Measurements from ENCODE around the gene CLIC2. TPM values are rescaled to one million over a fixed set of nuclear protein-coding genes. Genes with fewer than 3 reads are reported as not detected.
"Not testable (repeated sequence)": the region's sequence is repeated elsewhere in the genome, so short reads cannot be mapped to it uniquely, and the experiment has no call there.

The CLIC2 gene
- total RNA-seq (2014; rRNA removed; shearing (Covaris generic)): 0.73 TPM in 1 of 2 replicates, not detected in the other

DNA sequence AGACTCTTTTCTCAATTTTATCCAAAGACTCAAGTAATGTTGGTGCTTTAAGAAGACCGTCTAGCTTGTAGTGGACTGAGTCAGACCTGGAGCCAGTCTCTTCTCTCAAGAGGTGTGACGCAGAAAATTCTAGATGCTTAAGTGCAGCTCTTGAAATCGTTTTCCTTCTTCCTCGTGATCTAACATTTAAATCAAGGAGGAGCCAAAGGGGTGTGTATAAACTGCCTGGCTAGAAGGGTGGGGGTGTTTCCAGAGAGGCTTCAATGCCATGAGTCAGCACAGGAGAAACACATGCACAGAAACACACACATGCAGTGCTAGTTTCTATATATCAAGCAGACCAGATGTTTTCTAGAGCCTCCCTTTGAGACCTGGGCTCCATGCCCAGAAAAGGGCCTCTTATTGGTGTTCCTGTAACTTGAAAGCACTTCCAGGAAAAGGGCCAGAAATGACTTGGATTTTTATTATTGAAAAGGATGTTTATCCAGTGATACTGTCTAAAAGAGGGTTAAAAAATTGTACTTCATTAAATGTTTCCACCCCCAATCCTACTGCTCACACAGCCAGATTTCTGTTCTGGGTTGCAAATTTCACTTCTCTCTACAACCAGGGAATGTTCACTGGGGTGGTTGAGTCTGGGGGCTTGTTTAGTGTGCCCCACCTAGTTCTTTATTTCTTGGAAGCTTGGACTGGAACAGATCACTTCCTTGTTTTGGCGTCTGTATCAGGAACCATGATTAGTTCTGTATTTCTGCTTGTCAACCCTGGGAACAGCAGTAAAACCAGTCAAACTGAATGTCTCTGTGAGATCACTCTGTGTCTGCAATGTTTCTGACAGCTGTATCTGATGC lies at the start of gene CLIC2:
TSS of gene CLIC2 (minus strand) at position 129 of the 851 bp plus-strand sequence. CDS start 187 bp downstream, outside the sequence.
- DNase-seq (ENCODE audit: low spot score): peak; percentile 43

DNA sequence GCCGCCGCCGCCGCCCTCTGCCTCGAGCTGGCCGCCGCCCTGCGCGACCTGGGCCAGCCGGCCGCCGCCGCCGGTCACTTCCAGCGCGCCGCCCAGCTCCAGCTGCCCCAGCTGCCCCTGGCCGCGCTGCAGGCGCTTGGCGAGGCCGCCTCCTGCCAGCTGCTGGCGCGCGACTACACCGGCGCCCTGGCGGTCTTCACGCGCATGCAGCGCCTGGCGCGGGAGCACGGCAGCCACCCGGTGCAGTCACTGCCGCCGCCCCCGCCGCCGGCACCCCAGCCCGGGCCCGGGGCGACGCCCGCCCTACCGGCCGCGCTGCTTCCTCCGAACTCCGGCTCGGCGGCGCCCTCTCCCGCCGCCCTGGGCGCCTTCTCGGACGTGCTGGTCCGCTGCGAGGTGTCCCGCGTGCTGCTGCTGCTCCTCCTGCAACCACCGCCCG lies 48.1 kb upstream of the CLIC2 start:
- not testable (repeated sequence) for DNase-seq (ENCODE audit: low spot score)

DNA sequence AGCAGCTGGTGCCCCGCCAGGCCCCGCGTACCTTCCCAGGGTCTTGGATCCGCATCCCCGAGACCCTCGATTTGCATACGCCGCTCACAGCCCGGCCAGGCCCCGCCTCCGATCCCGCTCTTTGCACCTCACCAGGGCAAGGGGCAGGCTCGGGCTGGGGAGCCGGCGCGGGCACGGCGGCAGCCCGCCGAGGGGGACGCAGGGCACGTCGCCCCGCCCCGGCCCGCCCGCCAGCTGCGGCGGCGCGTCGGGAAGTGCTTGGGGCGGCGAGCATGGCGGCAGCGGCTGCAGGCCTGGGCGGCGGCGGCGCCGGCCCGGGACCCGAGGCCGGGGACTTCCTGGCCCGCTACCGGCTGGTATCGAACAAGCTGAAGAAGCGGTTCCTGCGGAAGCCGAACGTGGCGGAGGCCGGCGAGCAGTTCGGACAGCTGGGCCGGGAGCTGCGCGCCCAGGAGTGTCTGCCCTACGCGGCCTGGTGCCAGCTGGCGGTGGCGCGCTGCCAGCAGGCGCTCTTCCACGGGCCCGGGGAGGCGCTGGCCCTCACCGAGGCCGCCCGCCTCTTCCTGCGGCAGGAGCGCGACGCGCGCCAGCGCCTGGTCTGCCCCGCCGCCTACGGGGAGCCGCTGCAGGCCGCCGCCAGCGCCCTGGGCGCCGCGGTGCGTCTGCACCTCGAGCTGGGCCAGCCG lies 47.6 kb upstream of the CLIC2 start, which contains the start of gene F8A2:
TSS of gene F8A2 (plus strand) at position 253 of the 686 bp plus-strand sequence. CDS start at position 273, 20 bp downstream.
- not testable (repeated sequence) for DNase-seq (ENCODE audit: low spot score)

DNA sequence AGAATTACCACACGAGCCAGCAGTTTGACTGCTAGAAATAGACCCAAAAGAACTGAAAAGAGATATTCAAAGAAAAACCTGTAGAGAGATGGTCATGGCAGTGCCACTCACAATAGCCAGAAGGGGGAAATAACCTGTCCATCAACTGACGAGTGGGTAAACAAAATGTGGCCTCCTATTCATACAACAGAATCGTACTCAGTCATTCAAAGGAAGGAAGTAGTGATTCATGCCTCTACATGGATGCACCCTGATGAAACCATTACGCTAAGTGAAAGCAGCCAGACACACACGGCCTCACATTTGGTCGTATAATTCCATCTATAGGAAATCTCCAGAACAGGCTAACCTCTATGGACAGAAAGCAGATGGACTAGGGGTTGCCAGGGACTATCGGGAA lies 45.4 kb upstream of the CLIC2 start:
- not testable (repeated sequence) for DNase-seq (ENCODE audit: low spot score)

DNA sequence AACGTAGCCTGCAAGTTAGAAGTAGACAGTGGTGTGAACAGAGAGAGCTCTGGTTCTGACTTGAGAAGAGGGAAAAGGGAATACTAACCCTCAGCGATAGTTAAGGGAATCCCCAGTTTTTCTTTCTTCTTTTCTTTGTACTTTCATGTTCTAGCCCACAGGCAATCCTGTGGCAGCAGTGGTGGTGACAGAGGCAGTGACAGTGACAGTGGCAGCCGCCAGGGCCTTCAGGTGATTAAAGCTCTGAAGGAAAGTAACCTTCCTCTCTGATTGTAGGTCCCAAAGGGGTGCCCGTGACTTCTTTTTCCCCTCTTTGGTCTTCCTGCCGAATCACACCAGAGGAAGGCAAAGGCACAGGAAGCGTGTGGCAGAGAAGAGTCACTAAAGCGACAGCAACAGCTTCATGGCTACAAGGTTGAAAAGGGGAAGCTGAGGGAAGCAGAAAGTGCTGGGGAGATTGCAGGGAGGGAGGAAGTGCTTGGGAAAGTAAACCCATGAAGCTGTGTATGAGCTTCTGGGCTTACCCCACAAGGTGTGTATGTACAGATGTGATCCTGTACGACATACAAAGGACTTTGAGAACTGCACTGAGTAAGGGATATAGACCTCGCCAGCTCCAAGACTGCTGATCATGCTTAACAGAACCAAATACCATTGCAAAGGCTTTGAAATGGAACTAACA lies 39.5 kb upstream of the CLIC2 start:
- DNase-seq (ENCODE audit: low spot score): not testable (repeated sequence)

DNA sequence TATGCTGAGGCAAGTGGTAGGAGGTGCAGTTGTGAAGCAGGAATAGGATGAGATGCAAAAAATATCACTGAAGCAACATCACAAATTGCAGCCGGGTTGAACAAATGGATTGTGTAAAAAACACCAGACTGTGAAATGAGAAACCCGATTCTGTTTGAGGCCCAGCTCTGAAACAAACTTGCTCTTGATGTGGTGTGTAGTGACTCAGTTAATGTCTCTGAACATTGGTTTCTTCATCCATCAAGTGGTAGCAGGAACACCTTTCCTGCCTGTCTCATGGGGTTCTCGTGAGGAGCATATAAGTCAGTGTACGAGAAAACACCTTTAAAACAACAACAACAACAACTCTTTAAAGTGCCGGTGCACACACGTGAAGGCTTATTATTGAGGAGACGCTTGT lies 29.3 kb upstream of the CLIC2 start:
- DNase-seq (ENCODE audit: low spot score): not testable (repeated sequence)

DNA sequence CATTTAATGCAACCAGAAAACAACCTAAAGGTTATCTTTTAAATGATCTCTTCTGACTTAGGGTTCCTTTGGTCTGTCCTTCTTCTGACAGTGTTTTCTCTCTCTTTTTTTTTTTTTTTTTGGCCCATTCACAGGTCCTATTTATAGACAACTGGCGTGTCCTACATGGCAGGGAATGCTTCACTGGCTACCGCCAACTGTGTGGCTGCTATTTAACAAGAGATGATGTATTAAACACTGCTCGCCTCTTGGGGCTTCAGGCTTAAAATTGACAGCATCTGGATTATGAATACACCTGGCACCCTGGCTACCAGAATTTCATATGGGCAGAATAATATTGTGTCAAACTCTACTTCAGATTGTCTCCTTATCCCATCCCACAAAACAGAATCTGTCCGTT lies 15.0 kb upstream of the CLIC2 start:
- DNase-seq (ENCODE audit: low spot score): not testable (repeated sequence)

DNA sequence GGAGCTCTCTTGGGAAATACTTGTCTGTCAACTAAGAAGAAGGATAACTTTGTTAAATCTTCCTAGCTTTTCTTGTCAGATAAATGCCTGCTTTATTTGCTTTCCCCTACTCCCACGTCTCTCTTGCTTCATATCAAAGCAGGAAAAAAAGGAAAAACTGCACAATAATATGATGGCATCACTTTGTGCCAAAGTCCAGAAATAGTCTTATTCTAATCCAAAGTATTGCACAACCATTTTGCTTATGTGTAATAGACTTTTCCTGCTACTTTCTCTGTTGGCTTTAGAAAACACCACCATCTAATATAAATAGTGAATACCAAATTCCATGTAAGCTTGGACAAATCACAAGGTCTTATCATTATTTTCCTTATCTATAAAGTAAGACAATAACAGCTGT lies 11.3 kb upstream of the CLIC2 start:
- not testable (repeated sequence) for DNase-seq (ENCODE audit: low spot score)

DNA sequence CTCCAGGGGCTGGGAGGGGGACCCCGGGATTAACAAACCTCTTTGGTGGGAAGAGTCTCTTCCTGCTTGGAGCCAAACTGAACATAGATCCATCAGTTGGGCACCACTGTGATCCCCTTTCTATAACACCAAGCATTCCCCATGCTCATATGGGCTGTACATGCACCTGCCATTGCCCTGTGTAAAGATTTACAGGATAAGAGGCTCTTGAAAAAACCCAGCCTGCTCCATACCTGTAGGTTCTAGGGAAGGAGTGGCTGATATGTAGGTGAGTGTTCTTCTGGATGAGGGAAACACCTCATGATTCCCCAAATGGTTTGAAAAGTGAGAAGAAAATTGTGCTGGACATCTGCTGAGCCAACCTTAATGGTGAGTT lies 911 bp upstream of the CLIC2 start:
- not testable (repeated sequence) for DNase-seq (ENCODE audit: low spot score)

DNA sequence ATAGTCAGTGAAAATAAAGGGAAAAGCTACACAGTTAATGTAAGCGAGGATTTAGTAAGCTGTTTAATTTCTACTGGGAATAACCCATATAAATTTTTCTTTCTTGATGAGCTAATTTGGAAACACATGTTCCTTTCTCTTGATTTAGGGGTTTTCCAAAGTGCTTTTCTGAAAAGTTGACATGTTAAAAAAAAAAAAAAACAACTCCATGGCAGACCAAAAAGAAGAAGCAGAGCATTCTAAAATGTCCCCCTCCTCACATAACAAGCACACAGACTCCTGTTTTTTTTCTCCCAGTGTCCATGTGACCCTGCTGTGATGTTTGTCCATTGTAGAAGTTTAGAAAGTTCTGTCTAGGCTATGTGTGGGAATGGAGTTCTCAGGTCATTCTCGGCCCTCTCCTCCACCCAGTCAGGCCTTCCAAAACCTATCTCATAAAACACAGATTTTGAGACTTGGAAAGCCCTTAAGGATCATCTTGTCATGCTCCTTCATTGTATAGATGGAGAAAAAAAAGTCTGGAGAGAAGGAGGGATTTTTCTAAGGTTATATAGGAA lies 792 bp downstream of the CLIC2 start:
- DNase-seq (ENCODE audit: low spot score): no peak

DNA sequence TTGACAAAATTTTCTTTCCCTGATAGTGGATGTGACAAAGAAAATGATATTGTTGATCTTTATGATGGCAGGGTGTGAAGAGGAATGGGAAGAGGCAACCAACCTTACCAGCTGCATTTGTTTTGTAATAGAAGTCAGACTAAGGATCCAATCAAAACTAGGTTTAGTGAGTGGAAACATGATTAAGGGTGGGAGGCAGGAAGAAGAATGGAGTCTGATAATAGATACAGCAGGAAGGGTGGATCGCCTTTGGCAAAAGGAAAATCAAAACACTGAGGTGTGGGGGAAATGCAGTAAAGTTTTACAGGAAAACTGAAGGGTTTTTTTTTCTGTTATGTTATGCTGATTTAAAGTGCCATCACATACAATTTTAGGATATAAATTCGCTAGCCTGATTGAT lies 3.4 kb downstream of the CLIC2 start:
- no peak for DNase-seq (ENCODE audit: low spot score)

DNA sequence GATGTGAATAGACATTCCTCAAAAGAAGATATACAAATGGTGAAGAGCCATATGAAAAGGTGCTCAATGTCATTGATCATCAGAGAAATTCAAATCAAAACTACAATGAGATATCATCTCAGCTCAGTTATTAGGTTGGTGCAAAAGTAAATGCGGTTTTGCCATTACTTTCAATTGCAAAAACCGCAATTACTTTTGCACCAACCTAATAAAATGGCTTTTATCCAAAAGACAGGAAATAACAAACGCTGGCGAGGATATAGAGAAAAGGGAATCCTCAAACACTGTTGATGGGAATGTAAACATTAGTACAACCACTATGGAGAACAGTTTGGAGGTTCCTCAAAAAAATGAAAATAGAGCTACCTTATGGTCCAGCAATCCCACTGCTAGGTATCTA lies 5.1 kb downstream of the CLIC2 start:
- no peak for DNase-seq (ENCODE audit: low spot score)

DNA sequence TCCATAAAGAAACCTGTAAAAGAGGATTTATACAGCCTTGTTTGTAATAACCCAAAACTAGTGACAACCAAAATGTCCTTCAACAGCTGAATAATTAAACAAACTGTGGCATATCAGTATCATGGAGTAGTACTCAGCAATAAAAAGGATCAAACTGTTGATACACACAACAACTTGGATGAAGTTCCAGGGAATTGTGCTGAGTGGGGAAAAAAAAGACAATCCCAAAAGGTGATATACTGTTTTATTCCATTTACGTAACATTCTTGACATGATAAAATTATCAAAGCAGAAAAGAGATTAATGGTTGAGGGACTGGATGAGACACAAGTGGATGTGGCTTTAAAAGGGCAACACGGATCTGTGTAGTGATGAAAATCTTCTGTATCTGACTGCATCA lies 7.8 kb downstream of the CLIC2 start:
- DNase-seq (ENCODE audit: low spot score): no peak

DNA sequence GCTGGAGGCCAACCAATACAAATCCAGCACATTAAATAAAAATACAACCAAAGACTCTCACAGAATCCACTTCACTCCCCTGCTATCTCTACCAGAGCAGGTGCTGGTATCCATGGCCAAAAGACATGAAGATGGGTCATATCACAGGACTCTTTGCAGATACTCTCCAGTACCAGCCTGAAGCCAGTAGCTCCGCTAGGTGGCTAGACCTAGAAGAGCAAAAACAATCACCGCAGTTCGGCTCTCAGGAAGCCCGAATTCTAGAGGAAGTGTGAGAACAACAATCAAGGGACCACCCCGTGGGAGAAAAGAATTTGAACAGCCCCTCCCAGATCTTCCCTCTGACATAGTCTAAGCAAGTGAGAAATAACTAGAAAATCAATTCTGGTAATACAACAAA lies 20.2 kb downstream of the CLIC2 start:
- no peak for DNase-seq (ENCODE audit: low spot score)

DNA sequence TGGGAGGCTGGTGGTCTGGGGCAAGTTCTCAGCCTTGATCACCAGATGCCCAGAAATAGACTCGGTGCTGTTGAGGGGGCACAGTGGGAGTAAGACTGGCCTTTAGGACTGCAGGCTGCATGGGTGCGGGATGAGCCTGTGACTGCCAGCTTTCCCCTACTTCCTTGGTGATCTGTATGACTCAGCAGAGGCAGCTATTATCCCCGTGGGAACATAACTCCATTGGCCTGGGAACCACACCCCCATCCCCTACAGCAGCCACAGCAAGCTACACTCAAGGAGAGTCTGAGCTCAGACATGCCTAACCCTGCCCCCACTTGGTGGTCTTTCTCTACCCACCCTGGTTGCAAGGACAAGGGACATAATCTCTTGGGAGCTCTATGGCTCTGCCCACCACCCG lies 20.6 kb downstream of the CLIC2 start:
- peak; percentile 20 for DNase-seq (ENCODE audit: low spot score)

DNA sequence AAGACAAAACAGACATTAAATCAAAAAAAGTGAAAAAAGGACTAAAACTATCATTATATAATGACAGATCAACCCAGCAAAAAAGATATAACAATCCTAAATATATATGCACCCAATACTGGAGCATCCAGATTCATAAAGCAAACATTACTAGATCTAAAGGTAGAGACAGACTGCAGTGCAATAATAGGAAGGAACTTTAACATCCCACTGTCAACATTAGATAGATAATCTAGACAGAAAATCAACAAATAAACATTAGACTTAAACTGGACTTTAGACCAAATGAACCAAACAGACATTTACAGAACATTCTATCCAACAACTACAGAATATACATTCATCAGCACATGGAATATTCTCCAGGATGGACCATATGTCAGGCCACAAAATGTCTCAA lies 40.6 kb downstream of the CLIC2 start:
- DNase-seq (ENCODE audit: low spot score): no peak

DNA sequence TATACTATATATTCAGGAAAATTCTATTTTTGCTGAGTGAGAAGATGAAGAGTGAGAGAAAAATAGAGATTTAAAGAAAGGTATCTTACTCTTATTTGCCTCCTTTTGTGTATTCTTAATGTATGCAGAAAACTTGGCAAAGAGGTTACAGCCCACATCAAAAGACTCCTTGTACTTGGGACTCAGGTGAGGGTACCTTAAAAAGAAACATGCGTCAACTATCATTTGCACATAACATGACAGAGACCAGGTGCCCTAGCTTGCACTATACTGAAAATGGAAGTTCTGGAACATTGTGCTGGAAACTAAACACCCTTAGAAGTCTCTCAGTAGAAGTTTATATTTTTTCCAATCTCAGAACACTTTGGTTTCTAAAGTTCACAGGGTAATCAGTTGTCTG lies 54.5 kb downstream of the CLIC2 start:
- DNase-seq (ENCODE audit: low spot score): no peak

DNA sequence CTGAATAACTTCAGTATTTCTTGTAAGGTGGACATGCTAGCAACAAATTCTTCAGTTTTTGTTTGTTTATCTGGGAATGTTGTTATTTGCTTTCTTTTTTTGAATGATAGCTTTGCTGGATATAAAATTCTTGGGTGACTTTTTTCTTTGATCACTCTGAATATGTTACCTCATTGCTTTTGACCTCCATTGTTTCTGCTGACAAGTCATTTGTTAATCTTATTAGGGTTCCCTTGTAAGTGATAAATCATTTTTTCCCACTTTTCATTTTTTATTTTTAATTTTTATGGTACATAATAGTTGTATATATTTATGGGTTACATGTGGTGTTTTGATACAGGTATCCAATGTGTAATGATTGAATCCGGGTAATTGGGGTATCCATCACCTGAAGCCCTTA lies 63.4 kb downstream of the CLIC2 start:
- DNase-seq (ENCODE audit: low spot score): no peak

DNA sequence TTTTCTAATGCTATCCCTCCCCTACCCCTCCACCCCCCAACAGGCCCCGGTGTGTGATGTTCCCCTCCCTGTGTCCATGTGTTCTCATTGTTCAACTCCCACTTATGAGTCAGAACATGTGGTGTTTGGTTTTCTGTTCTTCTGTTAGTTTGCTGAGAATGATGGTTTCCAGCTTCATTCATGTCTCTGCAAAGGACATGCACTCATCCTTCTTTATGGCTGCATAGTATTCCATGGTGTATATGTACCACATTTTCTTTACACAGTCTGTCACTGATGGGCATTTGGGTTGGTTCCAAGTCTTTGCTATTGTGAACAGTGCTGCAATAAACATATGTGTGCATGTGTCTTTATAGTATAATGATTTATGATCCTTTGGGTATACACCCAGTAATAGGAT lies 66.4 kb downstream of the CLIC2 start:
- DNase-seq (ENCODE audit: low spot score): not testable (repeated sequence)

DNA sequence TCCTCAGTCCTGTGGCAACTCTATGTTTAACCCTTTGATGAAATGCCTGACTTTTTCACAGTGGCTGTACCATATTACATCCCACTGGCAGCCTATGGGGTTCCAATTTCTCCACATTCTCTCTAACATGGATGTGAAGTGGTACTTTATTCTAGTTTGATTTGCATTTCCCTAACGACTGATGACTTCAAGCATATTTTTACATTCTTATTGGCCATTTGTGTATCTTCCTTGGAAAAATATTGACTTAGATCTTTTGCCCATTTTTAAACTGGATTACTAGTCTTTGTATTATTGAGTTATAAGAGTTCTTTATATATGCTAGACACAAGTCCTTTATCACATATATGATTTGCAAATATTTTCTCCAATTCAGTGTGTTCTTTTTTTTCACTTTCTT lies 68.0 kb downstream of the CLIC2 start:
- DNase-seq (ENCODE audit: low spot score): no peak

DNA sequence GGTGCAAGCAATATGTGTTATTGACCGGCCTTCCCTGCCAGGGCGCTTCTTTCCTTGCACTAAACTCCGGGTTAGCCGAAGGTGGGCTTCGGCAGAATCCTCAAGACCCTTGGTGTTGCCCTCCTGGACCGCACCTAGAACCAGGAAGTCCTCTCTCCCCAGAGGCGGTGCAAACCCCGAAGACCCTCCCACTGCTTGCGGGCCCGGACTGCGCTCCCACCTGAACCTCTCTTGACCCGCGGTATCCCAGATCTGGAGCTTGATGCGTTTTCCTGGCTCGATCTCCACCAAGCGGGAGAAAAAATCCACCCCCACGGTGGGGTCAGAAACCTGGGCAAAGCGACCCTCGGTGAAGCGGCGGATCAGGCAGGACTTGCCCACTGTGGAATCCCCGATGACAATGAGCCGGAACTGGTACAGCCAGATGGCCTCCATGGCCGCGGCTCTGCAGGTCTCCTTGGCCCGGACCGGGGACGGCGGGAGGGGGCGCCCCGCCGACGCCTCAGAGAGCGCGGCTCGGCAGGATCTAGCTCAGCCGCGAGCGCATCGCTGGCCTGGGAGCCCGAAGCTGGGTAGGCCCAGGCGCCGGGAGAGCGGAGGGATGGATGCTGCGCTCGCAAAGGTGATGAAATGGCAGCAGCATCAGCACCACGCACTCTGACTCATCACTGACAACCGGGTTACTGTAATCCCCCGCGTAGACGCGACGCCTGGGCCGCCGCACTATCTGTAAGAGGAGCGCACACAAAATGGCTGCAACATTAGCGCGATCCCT lies 70.4 kb downstream of the CLIC2 start, which contains the start of gene RAB39B:
TSS of gene RAB39B (minus strand) at position 638 of the 775 bp plus-strand sequence. CDS start at position 435, 203 bp downstream.
- DNase-seq (ENCODE audit: low spot score): no peak
